D721Med (cell line): ENCODE data around the gene SMARCAL1.

Experiments
- DNase-seq: peaks from one replicate; pipeline ENCODE4 v3.0.0; 2011; ENCODE audit warnings: low spot score; ENCODE audit not compliant: insufficient read length
- FAIRE-seq: peaks from 2 replicates; lab custom pipeline; 2011; peaks lifted over from hg19 to GRCh38; lab: Jason Lieb, UNC
- CTCF ChIP-seq: IDR thresholded peaks from 2 replicates; pipeline ENCODE4 v1.5.1; 2012; ENCODE audit warnings: mild to moderate bottlenecking, control low read depth; ENCODE audit not compliant: insufficient read depth; ENCODE audit errors: missing control alignments

SMARCAL1 gene

GRCh38 chr2:216485745-216486144 is 73.5 kb downstream of the SMARCAL1 start:
- TF ChIP-seq CTCF, result no peak
- no peak for DNase-seq
- no peak for FAIRE-seq

- DNase-seq (no peak), FAIRE-seq (no peak)
- TF ChIP-seq CTCF, result no peak
These were observed 74.0 kb downstream of the SMARCAL1 start for GRCh38 chr2:216486271-216486670.

GRCh38 chr2:216486708-216487107 is 74.4 kb downstream of the SMARCAL1 start:
- no peak for TF ChIP-seq CTCF
- DNase-seq (no peak), FAIRE-seq (no peak)

GRCh38 chr2:216490061-216490460 is 77.8 kb downstream of the SMARCAL1 start:
- no peak for DNase-seq
- TF ChIP-seq CTCF, result no peak
- FAIRE-seq, result no peak

- TF ChIP-seq CTCF, result no peak
- DNase-seq (no peak), FAIRE-seq (no peak)
These were observed 79.7 kb downstream of the SMARCAL1 start for GRCh38 chr2:216491793-216492596.

- TF ChIP-seq CTCF, result no peak
- no peak for FAIRE-seq
- DNase-seq, result no peak
These were observed 80.5 kb downstream of the SMARCAL1 start for GRCh38 chr2:216492597-216493333.

GRCh38 chr2:216493334-216493685 is 81.0 kb downstream of the SMARCAL1 start:
- FAIRE-seq (no peak), DNase-seq (no peak)
- no peak for TF ChIP-seq CTCF
